ENCODE measurements around the gene ERV3-1. TPM values are rescaled to one million over a fixed set of nuclear protein-coding genes. Genes with fewer than 3 reads are reported as not detected.

ERV3-1 gene
- total and polyA plus RNA-seq, 2 experiments from 2014 or later: 15.3 to 26.8 TPM

DNA sequence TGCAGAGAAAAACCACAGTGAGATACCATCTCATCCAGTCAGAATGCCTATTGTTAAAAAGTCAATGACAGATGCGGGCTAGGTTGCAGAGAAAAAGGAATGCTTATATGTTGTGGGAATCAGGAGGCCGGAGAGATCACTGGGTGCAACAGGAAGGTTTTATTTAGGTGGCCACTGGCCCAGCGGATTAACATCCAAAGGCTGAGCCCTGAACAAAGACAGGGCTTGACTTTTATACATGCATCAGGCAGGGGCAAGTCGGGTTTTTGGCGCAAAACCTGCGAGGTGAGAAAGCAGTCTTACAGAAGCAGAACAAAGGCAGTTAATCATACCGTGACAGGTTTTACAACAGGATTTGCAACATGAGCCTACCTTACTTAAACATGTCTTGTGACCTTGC, 16.3 kb downstream of the ERV3-1 start:
- Mint-ChIP-seq H3K36me3 (ENCODE audit: low read depth) (peaks cover 99% of the 10 kb centered on the region), H3K4me1 (no peaks in the 10 kb centered on the region), H3K9me3 (peaks cover 87% of the 10 kb centered on the region), H3K4me3 (no peak overlapping the region), H3K27me3 (ENCODE audit: insufficient read depth, low read depth, poor library complexity) (peaks cover 2% of the 10 kb centered on the region), H3K27ac (no peak overlapping the region)
- H3K9me2 ChIP-seq (ENCODE audit: insufficient read depth): no peaks in the 10 kb centered on the region; the same call in 1 of the 2 replicates
- H3K4me2 ChIP-seq: no peak overlapping the region
- no peak overlapping the region for H3K4me3 ChIP-seq
- ATAC-seq (no peak), DNase-seq (ENCODE audit: low spot score) (no peak)
- no peak overlapping the region for H2AFZ ChIP-seq
- no peaks in the 10 kb centered on the region for H4K20me1 ChIP-seq (replicated peaks; ENCODE audit: insufficient read depth)
- H3K79me2 ChIP-seq (replicated peaks; ENCODE audit: insufficient read depth): no peaks in the 10 kb centered on the region
- no peaks in the 10 kb centered on the region for H3K27me3 ChIP-seq (ENCODE audit: insufficient read depth)
- H3K4me1 ChIP-seq (ENCODE audit: insufficient read depth): no peaks in the 10 kb centered on the region
- TF ChIP-seq POLR2AphosphoS5 (IDR thresholded peaks at IDR 0.05; ENCODE audit: low read depth): no peak
- TF ChIP-seq ZNF114 (CRISPR knock-in tag; IDR thresholded peaks at IDR 0.05): no peak
- TF ChIP-seq CREB1 (CRISPR knock-in tag; IDR thresholded peaks at IDR 0.05; ENCODE audit: low read depth): no peak
- TF ChIP-seq, protein P1, sequence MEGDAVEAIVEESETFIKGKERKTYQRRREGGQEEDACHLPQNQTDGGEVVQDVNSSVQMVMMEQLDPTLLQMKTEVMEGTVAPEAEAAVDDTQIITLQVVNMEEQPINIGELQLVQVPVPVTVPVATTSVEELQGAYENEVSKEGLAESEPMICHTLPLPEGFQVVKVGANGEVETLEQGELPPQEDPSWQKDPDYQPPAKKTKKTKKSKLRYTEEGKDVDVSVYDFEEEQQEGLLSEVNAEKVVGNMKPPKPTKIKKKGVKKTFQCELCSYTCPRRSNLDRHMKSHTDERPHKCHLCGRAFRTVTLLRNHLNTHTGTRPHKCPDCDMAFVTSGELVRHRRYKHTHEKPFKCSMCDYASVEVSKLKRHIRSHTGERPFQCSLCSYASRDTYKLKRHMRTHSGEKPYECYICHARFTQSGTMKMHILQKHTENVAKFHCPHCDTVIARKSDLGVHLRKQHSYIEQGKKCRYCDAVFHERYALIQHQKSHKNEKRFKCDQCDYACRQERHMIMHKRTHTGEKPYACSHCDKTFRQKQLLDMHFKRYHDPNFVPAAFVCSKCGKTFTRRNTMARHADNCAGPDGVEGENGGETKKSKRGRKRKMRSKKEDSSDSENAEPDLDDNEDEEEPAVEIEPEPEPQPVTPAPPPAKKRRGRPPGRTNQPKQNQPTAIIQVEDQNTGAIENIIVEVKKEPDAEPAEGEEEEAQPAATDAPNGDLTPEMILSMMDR (conservative IDR thresholded peaks at IDR 0.05; ENCODE audit: low read depth in 2 of 2): no peak
- TF ChIP-seq, protein P2, sequence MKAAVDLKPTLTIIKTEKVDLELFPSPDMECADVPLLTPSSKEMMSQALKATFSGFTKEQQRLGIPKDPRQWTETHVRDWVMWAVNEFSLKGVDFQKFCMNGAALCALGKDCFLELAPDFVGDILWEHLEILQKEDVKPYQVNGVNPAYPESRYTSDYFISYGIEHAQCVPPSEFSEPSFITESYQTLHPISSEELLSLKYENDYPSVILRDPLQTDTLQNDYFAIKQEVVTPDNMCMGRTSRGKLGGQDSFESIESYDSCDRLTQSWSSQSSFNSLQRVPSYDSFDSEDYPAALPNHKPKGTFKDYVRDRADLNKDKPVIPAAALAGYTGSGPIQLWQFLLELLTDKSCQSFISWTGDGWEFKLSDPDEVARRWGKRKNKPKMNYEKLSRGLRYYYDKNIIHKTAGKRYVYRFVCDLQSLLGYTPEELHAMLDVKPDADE (IDR thresholded peaks at IDR 0.05): no peak
- TF ChIP-seq, protein P3, sequence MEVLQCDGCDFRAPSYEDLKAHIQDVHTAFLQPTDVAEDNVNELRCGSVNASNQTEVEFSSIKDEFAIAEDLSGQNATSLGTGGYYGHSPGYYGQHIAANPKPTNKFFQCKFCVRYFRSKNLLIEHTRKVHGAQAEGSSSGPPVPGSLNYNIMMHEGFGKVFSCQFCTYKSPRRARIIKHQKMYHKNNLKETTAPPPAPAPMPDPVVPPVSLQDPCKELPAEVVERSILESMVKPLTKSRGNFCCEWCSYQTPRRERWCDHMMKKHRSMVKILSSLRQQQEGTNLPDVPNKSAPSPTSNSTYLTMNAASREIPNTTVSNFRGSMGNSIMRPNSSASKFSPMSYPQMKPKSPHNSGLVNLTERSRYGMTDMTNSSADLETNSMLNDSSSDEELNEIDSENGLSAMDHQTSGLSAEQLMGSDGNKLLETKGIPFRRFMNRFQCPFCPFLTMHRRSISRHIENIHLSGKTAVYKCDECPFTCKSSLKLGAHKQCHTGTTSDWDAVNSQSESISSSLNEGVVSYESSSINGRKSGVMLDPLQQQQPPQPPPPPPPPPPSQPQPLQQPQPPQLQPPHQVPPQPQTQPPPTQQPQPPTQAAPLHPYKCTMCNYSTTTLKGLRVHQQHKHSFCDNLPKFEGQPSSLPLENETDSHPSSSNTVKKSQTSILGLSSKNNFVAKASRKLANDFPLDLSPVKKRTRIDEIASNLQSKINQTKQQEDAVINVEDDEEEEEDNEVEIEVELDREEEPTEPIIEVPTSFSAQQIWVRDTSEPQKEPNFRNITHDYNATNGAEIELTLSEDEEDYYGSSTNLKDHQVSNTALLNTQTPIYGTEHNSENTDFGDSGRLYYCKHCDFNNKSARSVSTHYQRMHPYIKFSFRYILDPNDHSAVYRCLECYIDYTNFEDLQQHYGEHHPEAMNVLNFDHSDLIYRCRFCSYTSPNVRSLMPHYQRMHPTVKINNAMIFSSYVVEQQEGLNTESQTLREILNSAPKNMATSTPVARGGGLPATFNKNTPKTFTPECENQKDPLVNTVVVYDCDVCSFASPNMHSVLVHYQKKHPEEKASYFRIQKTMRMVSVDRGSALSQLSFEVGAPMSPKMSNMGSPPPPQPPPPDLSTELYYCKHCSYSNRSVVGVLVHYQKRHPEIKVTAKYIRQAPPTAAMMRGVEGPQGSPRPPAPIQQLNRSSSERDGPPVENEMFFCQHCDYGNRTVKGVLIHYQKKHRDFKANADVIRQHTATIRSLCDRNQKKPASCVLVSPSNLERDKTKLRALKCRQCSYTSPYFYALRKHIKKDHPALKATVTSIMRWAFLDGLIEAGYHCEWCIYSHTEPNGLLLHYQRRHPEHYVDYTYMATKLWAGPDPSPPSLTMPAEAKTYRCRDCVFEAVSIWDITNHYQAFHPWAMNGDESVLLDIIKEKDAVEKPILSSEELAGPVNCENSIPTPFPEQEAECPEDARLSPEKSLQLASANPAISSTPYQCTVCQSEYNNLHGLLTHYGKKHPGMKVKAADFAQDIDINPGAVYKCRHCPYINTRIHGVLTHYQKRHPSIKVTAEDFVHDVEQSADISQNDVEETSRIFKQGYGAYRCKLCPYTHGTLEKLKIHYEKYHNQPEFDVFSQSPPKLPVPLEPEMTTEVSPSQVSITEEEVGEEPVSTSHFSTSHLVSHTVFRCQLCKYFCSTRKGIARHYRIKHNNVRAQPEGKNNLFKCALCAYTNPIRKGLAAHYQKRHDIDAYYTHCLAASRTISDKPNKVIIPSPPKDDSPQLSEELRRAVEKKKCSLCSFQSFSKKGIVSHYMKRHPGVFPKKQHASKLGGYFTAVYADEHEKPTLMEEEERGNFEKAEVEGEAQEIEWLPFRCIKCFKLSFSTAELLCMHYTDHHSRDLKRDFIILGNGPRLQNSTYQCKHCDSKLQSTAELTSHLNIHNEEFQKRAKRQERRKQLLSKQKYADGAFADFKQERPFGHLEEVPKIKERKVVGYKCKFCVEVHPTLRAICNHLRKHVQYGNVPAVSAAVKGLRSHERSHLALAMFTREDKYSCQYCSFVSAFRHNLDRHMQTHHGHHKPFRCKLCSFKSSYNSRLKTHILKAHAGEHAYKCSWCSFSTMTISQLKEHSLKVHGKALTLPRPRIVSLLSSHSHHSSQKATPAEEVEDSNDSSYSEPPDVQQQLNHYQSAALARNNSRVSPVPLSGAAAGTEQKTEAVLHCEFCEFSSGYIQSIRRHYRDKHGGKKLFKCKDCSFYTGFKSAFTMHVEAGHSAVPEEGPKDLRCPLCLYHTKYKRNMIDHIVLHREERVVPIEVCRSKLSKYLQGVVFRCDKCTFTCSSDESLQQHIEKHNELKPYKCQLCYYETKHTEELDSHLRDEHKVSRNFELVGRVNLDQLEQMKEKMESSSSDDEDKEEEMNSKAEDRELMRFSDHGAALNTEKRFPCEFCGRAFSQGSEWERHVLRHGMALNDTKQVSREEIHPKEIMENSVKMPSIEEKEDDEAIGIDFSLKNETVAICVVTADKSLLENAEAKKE (CRISPR knock-in tag; IDR thresholded peaks at IDR 0.05): no peak
- no peak for TF ChIP-seq STAT1 (IDR thresholded peaks at IDR 0.05; ENCODE audit: unreplicated experiment)
- TF ChIP-seq EZH2 (IDR thresholded peaks at IDR 0.05; ENCODE audit: low read depth, unreplicated experiment): no peak
- no peak for TF ChIP-seq NANOG (IDR thresholded peaks at IDR 0.05; ENCODE audit: borderline replicate concordance)
- no peak for TF ChIP-seq ZNF331 (CRISPR knock-in tag; IDR thresholded peaks at IDR 0.05; ENCODE audit: low read depth)
- TF ChIP-seq EZH2phosphoT487 (IDR thresholded peaks at IDR 0.05; ENCODE audit: unreplicated experiment): no peak
- no peak for TF ChIP-seq JUNB (IDR thresholded peaks at IDR 0.05; ENCODE audit: unreplicated experiment)
- TF ChIP-seq, protein P4, sequence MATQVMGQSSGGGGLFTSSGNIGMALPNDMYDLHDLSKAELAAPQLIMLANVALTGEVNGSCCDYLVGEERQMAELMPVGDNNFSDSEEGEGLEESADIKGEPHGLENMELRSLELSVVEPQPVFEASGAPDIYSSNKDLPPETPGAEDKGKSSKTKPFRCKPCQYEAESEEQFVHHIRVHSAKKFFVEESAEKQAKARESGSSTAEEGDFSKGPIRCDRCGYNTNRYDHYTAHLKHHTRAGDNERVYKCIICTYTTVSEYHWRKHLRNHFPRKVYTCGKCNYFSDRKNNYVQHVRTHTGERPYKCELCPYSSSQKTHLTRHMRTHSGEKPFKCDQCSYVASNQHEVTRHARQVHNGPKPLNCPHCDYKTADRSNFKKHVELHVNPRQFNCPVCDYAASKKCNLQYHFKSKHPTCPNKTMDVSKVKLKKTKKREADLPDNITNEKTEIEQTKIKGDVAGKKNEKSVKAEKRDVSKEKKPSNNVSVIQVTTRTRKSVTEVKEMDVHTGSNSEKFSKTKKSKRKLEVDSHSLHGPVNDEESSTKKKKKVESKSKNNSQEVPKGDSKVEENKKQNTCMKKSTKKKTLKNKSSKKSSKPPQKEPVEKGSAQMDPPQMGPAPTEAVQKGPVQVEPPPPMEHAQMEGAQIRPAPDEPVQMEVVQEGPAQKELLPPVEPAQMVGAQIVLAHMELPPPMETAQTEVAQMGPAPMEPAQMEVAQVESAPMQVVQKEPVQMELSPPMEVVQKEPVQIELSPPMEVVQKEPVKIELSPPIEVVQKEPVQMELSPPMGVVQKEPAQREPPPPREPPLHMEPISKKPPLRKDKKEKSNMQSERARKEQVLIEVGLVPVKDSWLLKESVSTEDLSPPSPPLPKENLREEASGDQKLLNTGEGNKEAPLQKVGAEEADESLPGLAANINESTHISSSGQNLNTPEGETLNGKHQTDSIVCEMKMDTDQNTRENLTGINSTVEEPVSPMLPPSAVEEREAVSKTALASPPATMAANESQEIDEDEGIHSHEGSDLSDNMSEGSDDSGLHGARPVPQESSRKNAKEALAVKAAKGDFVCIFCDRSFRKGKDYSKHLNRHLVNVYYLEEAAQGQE (IDR thresholded peaks at IDR 0.05; ENCODE audit: unreplicated experiment): no peak
- H3K27ac ChIP-seq (ENCODE audit: low read depth): no peak overlapping the region
- no peaks in the 10 kb centered on the region for H3F3A ChIP-seq (replicated peaks; ENCODE audit: low read depth)
- peaks cover 10% of the 10 kb centered on the region for H3K36me3 ChIP-seq (ENCODE audit: insufficient read depth)

Measured in GM23338 (cell line).